Measurements from ENCODE around the gene CD247. TPM values are rescaled to one million over a fixed set of nuclear protein-coding genes. Genes with fewer than 3 reads are reported as not detected.

CD247 gene
- total RNA-seq, 1 experiment from 2014 or later, result 0.97 TPM

- TSS peak; percentile 98 for BruUV-seq (replicated peaks)
- no peaks in the 10 kb centered on the region for H3K9me3 Mint-ChIP-seq (ENCODE audit: low read depth, unreplicated experiment)
- no peak for DNase-seq
- CTCF ChIA-PET, result interaction anchor here (0.6 to 1.8 kb wide), 14 partner anchors 8 to 538 kb away, joined by 3 to 5 read pairs (median 4); partner anchors contain the start of gene POU2F1
- no peaks in the 10 kb centered on the region for H3K27me3 Mint-ChIP-seq (ENCODE audit: unreplicated experiment)
- TF ChIP-seq CTCF (IDR thresholded peaks at IDR 0.05; ENCODE audit: unreplicated experiment), result no peak
- peak overlapping the region; percentile 43 for H3K4me3 Mint-ChIP-seq (ENCODE audit: low read depth, unreplicated experiment)
- H3K36me3 Mint-ChIP-seq (ENCODE audit: insufficient read depth, unreplicated experiment), result peaks cover 5% of the 10 kb centered on the region
- H3K27ac Mint-ChIP-seq (ENCODE audit: unreplicated experiment), result peak overlapping the region; percentile 75
- H3K4me1 Mint-ChIP-seq (ENCODE audit: low read depth, unreplicated experiment), result peaks cover 9% of the 10 kb centered on the region
- intact Hi-C loops (cut with micrococcal nuclease; ENCODE audit: unreplicated experiment), result loop anchor here (5.0 kb wide), 1 partner anchor 85 kb away; no protein-coding TSS in a partner anchor
Observed at GRCh38 chr1:167446966-167447365, 71.4 kb downstream of the CD247 start.

- BruUV-seq (replicated peaks), result no TSS peak
- H3K9me3 Mint-ChIP-seq (ENCODE audit: low read depth, unreplicated experiment), result no peaks in the 10 kb centered on the region
- intact Hi-C loops (cut with micrococcal nuclease; ENCODE audit: unreplicated experiment), result loop anchor here (5.0 kb wide), 1 partner anchor 216 kb away; no protein-coding TSS in a partner anchor
- peaks cover 19% of the 10 kb centered on the region for H3K4me1 Mint-ChIP-seq (ENCODE audit: low read depth, unreplicated experiment)
- no peak overlapping the region for H3K27ac Mint-ChIP-seq (ENCODE audit: unreplicated experiment)
- DNase-seq, result no peak
- H3K27me3 Mint-ChIP-seq (ENCODE audit: unreplicated experiment), result no peaks in the 10 kb centered on the region
- H3K4me3 Mint-ChIP-seq (ENCODE audit: low read depth, unreplicated experiment), result no peak overlapping the region
- CTCF ChIA-PET, result no interaction called here
- peaks cover 13% of the 10 kb centered on the region for H3K36me3 Mint-ChIP-seq (ENCODE audit: insufficient read depth, unreplicated experiment)
- TF ChIP-seq CTCF (IDR thresholded peaks at IDR 0.05; ENCODE audit: unreplicated experiment), result no peak
Observed at GRCh38 chr1:167443757-167444156, 74.6 kb downstream of the CD247 start.

GRCh38 chr1:167442854-167443565, 75.3 kb downstream of the CD247 start:
- no peak for DNase-seq
- H3K4me1 Mint-ChIP-seq (ENCODE audit: low read depth, unreplicated experiment), result peaks cover 19% of the 10 kb centered on the region
- H3K36me3 Mint-ChIP-seq (ENCODE audit: insufficient read depth, unreplicated experiment), result peaks cover 13% of the 10 kb centered on the region
- H3K4me3 Mint-ChIP-seq (ENCODE audit: low read depth, unreplicated experiment), result no peak overlapping the region
- H3K27me3 Mint-ChIP-seq (ENCODE audit: unreplicated experiment), result no peaks in the 10 kb centered on the region
- H3K9me3 Mint-ChIP-seq (ENCODE audit: low read depth, unreplicated experiment), result no peaks in the 10 kb centered on the region
- CTCF ChIA-PET, result interaction anchor here (1.0 to 1.2 kb wide), 2 partner anchors 14 to 175 kb away, joined by 4 to 5 read pairs; no protein-coding TSS in a partner anchor
- H3K27ac Mint-ChIP-seq (ENCODE audit: unreplicated experiment), result no peak overlapping the region
- no peak for TF ChIP-seq CTCF (IDR thresholded peaks at IDR 0.05; ENCODE audit: unreplicated experiment)
- intact Hi-C loops (cut with micrococcal nuclease; ENCODE audit: unreplicated experiment), result loop anchor here (1.0 to 5.0 kb wide), 5 partner anchors 42 to 533 kb away; no protein-coding TSS in a partner anchor
- BruUV-seq (replicated peaks), result no TSS peak

- no peaks in the 10 kb centered on the region for H3K27me3 Mint-ChIP-seq (ENCODE audit: unreplicated experiment)
- BruUV-seq (replicated peaks), result no TSS peak
- peak; percentile 97 for DNase-seq
- H3K4me3 Mint-ChIP-seq (ENCODE audit: low read depth, unreplicated experiment), result no peak overlapping the region
- peak; percentile 85 for TF ChIP-seq CTCF (IDR thresholded peaks at IDR 0.05; ENCODE audit: unreplicated experiment)
- H3K9me3 Mint-ChIP-seq (ENCODE audit: low read depth, unreplicated experiment), result no peaks in the 10 kb centered on the region
- CTCF ChIA-PET, result interaction anchor here (1.0 to 1.2 kb wide), 2 partner anchors 15 to 175 kb away, joined by 4 to 5 read pairs; no protein-coding TSS in a partner anchor
- H3K4me1 Mint-ChIP-seq (ENCODE audit: low read depth, unreplicated experiment), result peaks cover 19% of the 10 kb centered on the region
- H3K27ac Mint-ChIP-seq (ENCODE audit: unreplicated experiment), result peak overlapping the region; percentile 18
- intact Hi-C loops (cut with micrococcal nuclease; ENCODE audit: unreplicated experiment), result loop anchor here (1.0 to 5.0 kb wide), 5 partner anchors 41 to 532 kb away; no protein-coding TSS in a partner anchor
- H3K36me3 Mint-ChIP-seq (ENCODE audit: insufficient read depth, unreplicated experiment), result peaks cover 8% of the 10 kb centered on the region
Observed at GRCh38 chr1:167442142-167442848, 76.0 kb downstream of the CD247 start.
